Testis (tissue), 3 donors: ENCODE results near the gene RASGRP3. TPM values are rescaled to one million over a fixed set of nuclear protein-coding genes. Genes with fewer than 3 reads are reported as not detected.

ENCODE experiments used
- DNase-seq: peaks from one replicate; pipeline ENCODE4 v3.0.0-alpha.2; 2019
- H3K27ac ChIP-seq, 2 donors: fragments of 200-600 bp; sonication (generic); one replicate each; pipeline ENCODE4 v1.5.1; 2019
- H3K27me3 ChIP-seq: fragments of 200-600 bp; sonication (generic); one replicate; pipeline ENCODE4 v1.5.1; 2019
- H3K36me3 ChIP-seq: fragments of 200-600 bp; sonication (generic); one replicate; pipeline ENCODE4 v1.5.1; 2017; ENCODE audit warnings: low read depth; ENCODE audit errors: missing control alignments
- H3K4me1 ChIP-seq: fragments of 200-600 bp; sonication (generic); one replicate; pipeline ENCODE4 v1.5.1; 2019
- H3K4me3 ChIP-seq, 2 donors: fragments of 200-600 bp; sonication (generic); one replicate each; pipeline ENCODE4 v1.5.1; 2017 to 2019
- H3K9me3 ChIP-seq: fragments of 200-600 bp; sonication (generic); one replicate; pipeline ENCODE4 v1.5.1; 2017
- CTCF ChIP-seq, 3 experiments: fragments of 450-650 bp in 2 of 3; fragments of 200-600 bp in 1 of 3; sonication (generic) in 1 of 3; IDR thresholded peaks; one replicate each; pipeline ENCODE4 v1.5.1; 2016 to 2019; ENCODE audit warnings: antibody characterized with exemption in 3 of 3, mild to moderate bottlenecking in 2 of 3, moderate library complexity in 1 of 3
- POLR2A ChIP-seq: fragments of 450-650 bp; IDR thresholded peaks from one replicate; pipeline ENCODE4 v1.6.1; 2017; ENCODE audit warnings: antibody characterized with exemption, mild to moderate bottlenecking, moderate library complexity
- WGBS, 2 donors: methylation state at CpG; one replicate each; pipeline ENCODE4 v1.1.5; 2018; 5-methylcytosine and 5-hydroxymethylcytosine counted together
- intact Hi-C: fragments of 100-400 bp; cut with DNase I; formaldehyde crosslinking; loops from one replicate; pipeline ENCODE4 v1.15.1; 2023; ENCODE audit warnings: low total_unique reads
- polyA plus RNA-seq: library from polyadenylated mRNA; stranded (reverse); fragments of 350-450 nt; fragmentation: Illumina TruSeq; extraction: RNeasy Lipid Tissue Mini Kit (QIAGEN cat#74804); gene quantifications from one replicate; pipeline ENCODE4 v1.2.3, GENCODE V29; 2014; ENCODE audit warnings: low read depth, low replicate concordance; ENCODE audit not compliant: insufficient read depth
- total RNA-seq, 2 donors: library from RNA; depleted of rRNA; stranded (reverse); fragments of >200 nt; gene quantifications; one replicate each; pipeline ENCODE4 v1.2.3, GENCODE V29; 2016

Gene RASGRP3
- total and polyA plus RNA-seq, 3 donors from 2014 or later: 2.8 to 26.3 (median 8.2) TPM

- no peak overlapping the region for H3K4me3 ChIP-seq
- no peak for DNase-seq
- WGBS, 2 donors: 47 to 73% methylated on average over 2 of the region's 2 CpGs
- H3K36me3 ChIP-seq: no peaks in the 10 kb centered on the region
- intact Hi-C loops: no loop called here
- no peaks in the 10 kb centered on the region for H3K4me1 ChIP-seq
- H3K9me3 ChIP-seq: no peaks in the 10 kb centered on the region
- TF ChIP-seq CTCF (IDR thresholded peaks at IDR 0.05): no peak
- no peak for TF ChIP-seq POLR2A
- H3K27me3 ChIP-seq: no peaks in the 10 kb centered on the region
- no peak overlapping the region for H3K27ac ChIP-seq
These were observed 28.1 kb upstream of the RASGRP3 start for GRCh38 chr2:33448220-33448899.

GRCh38 chr2:33451214-33451613 is 25.2 kb upstream of the RASGRP3 start:
- H3K4me1 ChIP-seq: no peaks in the 10 kb centered on the region
- no peak for DNase-seq
- H3K27me3 ChIP-seq: no peaks in the 10 kb centered on the region
- H3K27ac ChIP-seq: no peak overlapping the region
- no peak overlapping the region for H3K4me3 ChIP-seq
- TF ChIP-seq CTCF (IDR thresholded peaks at IDR 0.05) (no peak), POLR2A (no peak)
- intact Hi-C loops: no loop called here
- H3K9me3 ChIP-seq: no peaks in the 10 kb centered on the region
- H3K36me3 ChIP-seq: no peaks in the 10 kb centered on the region
- WGBS, 2 donors: 0% methylated on average over 1 of the region's 1 CpG

GRCh38 chr2:33451825-33452224 is 24.6 kb upstream of the RASGRP3 start:
- H3K4me1 ChIP-seq: no peaks in the 10 kb centered on the region
- no peak overlapping the region for H3K27ac ChIP-seq
- H3K27me3 ChIP-seq: no peaks in the 10 kb centered on the region
- intact Hi-C loops: no loop called here
- no peaks in the 10 kb centered on the region for H3K36me3 ChIP-seq
- TF ChIP-seq CTCF (IDR thresholded peaks at IDR 0.05) (no peak), POLR2A (no peak)
- H3K9me3 ChIP-seq: no peaks in the 10 kb centered on the region
- no peak overlapping the region for H3K4me3 ChIP-seq
- no peak for DNase-seq
- 96 to 100% methylated on average over 1 of the region's 1 CpG for WGBS, 2 donors

GRCh38 chr2:33452545-33452944 is 23.9 kb upstream of the RASGRP3 start:
- Histone ChIP-seq H3K27me3 (no peaks in the 10 kb centered on the region), H3K4me3 (no peak overlapping the region), H3K36me3 (no peaks in the 10 kb centered on the region), H3K4me1 (no peaks in the 10 kb centered on the region), H3K27ac (no peak overlapping the region), H3K9me3 (no peaks in the 10 kb centered on the region)
- intact Hi-C loops: no loop called here
- TF ChIP-seq POLR2A (no peak), CTCF (IDR thresholded peaks at IDR 0.05) (no peak)
- no peak for DNase-seq

- Histone ChIP-seq H3K27me3 (no peaks in the 10 kb centered on the region), H3K9me3 (no peaks in the 10 kb centered on the region), H3K27ac (no peak overlapping the region), H3K4me3 (no peak overlapping the region), H3K36me3 (no peaks in the 10 kb centered on the region), H3K4me1 (no peaks in the 10 kb centered on the region)
- DNase-seq: no peak
- intact Hi-C loops: no loop called here
- no peak for TF ChIP-seq POLR2A
These were observed 22.5 kb upstream of the RASGRP3 start for GRCh38 chr2:33453905-33454479.
